Cardiac ventricle fibroblast (primary cell): ENCODE measurements around the gene AGAP5. TPM values are rescaled to one million over a fixed set of nuclear protein-coding genes. Genes with fewer than 3 reads are reported as not detected.

Experiments
- total RNA-seq: library from RNA; depleted of rRNA; stranded (reverse); fragments of >200 nt; gene quantifications from 2 replicates; pipeline ENCODE4 v1.2.3, GENCODE V29; 2015

The AGAP5 gene
- total RNA-seq = 0.31 and 1.4 TPM in 2 replicates

GRCh38 chr10:73697675-73698159 lies at the start of gene AGAP5:
Gene AGAP5 (minus strand): TSS chr10:73698109. CDS start chr10:73697755, 354 bp downstream.

GRCh38 chr10:73743905-73744663 lies 46.2 kb upstream of the AGAP5 start, which contains the start of gene SEC24C:
Gene SEC24C (plus strand): TSS chr10:73744372. CDS start chr10:73746833, 2,461 bp downstream.

GRCh38 chr10:73655990-73656298 lies 42.0 kb downstream of the AGAP5 start, which contains the start of gene SYNPO2L:
Gene SYNPO2L (minus strand): TSS chr10:73656029. CDS start chr10:73655922, 107 bp downstream.

GRCh38 chr10:73641328-73642060 lies 56.4 kb downstream of the AGAP5 start, which contains the start of gene MYOZ1:
Gene MYOZ1 (minus strand): TSS chr10:73641474. CDS start chr10:73640017, 1,457 bp downstream.

Other genes starting within 250 kb of the AGAP5 start
- gene PPP3CB, start 202.1 kb downstream of the AGAP5 start, total RNA-seq = 34.5 and 40.9 TPM in 2 replicates
- gene USP54, start 106.8 kb downstream of the AGAP5 start, total RNA-seq = 2.3 and 3.4 TPM in 2 replicates
- gene MYOZ1, start 56.6 kb downstream of the AGAP5 start, total RNA-seq = 0.12 TPM in 1 of 2 replicates, not detected in the other
- 0.06 TPM in 1 of 2 replicates, not detected in the other for gene SYNPO2L, start 42.1 kb downstream of the AGAP5 start, total RNA-seq
- gene SEC24C, start 46.3 kb upstream of the AGAP5 start, total RNA-seq = 39.4 and 39.8 TPM in 2 replicates
- 25.3 and 28.7 TPM in 2 replicates for gene CHCHD1, start 83.9 kb upstream of the AGAP5 start, total RNA-seq
- 57.7 and 62.0 TPM in 2 replicates for gene ZSWIM8, start 87.5 kb upstream of the AGAP5 start, total RNA-seq
- gene NDST2, start 113.5 kb upstream of the AGAP5 start, total RNA-seq = 12.5 and 22.2 TPM in 2 replicates
- 14.2 and 15.3 TPM in 2 replicates for gene CAMK2G, start 176.4 kb upstream of the AGAP5 start, total RNA-seq
- gene PLAU, start 213.0 kb upstream of the AGAP5 start, total RNA-seq = 34.6 and 39.9 TPM in 2 replicates